NOMO-1 (cell line): ENCODE results near the gene KIF3A.
A peak's percentile ranks its signal among the peaks of the same experiment; 100 is the strongest.
"Not testable (repeated sequence)": the region's sequence is repeated elsewhere in the genome, so short reads cannot be mapped to it uniquely, and the experiment has no call there.

Experiments
- DNase-seq, 2 experiments: peaks; one replicate each; lab custom pipeline; 2025; ENCODE audit not compliant: unreplicated experiment in 2 of 2; lab: John Stamatoyannopoulos, UW

The KIF3A gene

GRCh38 chr5:132729896-132730295 lies 7.5 kb downstream of the KIF3A start:
- DNase-seq: no peak

GRCh38 chr5:132725745-132726144 lies 11.6 kb downstream of the KIF3A start:
- no peak for DNase-seq

GRCh38 chr5:132718544-132719312 lies 18.6 kb downstream of the KIF3A start:
- no peak for DNase-seq

GRCh38 chr5:132714456-132715307 lies 22.7 kb downstream of the KIF3A start:
- DNase-seq: peak in 1 of 2 experiments; percentile 37

GRCh38 chr5:132708645-132709044 lies 28.7 kb downstream of the KIF3A start:
- DNase-seq: peak in 1 of 2 experiments; percentile 7

GRCh38 chr5:132704875-132705274 lies 32.5 kb downstream of the KIF3A start:
- no peak for DNase-seq

GRCh38 chr5:132695956-132696355 lies 41.4 kb downstream of the KIF3A start:
- DNase-seq: no peak

- DNase-seq: no peak
Measured at GRCh38 chr5:132692632-132692967, 44.7 kb downstream of the KIF3A start.

- not testable (repeated sequence) for DNase-seq
Measured at GRCh38 chr5:132691755-132692631, 45.4 kb downstream of the KIF3A start.

GRCh38 chr5:132690156-132690555 lies 47.2 kb downstream of the KIF3A start:
- DNase-seq: no peak

GRCh38 chr5:132689513-132689912 lies 47.8 kb downstream of the KIF3A start:
- no peak for DNase-seq

- DNase-seq: peak; percentile 21 to 67
Measured at GRCh38 chr5:132688536-132689339, 48.6 kb downstream of the KIF3A start.

GRCh38 chr5:132687995-132688394 lies 49.4 kb downstream of the KIF3A start:
- no peak for DNase-seq

GRCh38 chr5:132686193-132686592 lies 51.2 kb downstream of the KIF3A start:
- DNase-seq: no peak

GRCh38 chr5:132684922-132685720 lies 52.2 kb downstream of the KIF3A start:
- DNase-seq: peak in 1 of 2 experiments; percentile 10

GRCh38 chr5:132684491-132684890 lies 52.9 kb downstream of the KIF3A start:
- no peak for DNase-seq

GRCh38 chr5:132681983-132682382 lies 55.4 kb downstream of the KIF3A start:
- DNase-seq: no peak

- DNase-seq: no peak
Measured at GRCh38 chr5:132681476-132681831, 55.9 kb downstream of the KIF3A start.

- DNase-seq: no peak
Measured at GRCh38 chr5:132680780-132681475, 56.4 kb downstream of the KIF3A start.
